GM12891 (cell line): Measurements from ENCODE around the gene FMN1.

Experiments
- PAX5 ChIP-seq: IDR thresholded peaks from 2 replicates; pipeline ENCODE4 v1.6.1; 2011; ENCODE audit warnings: low read length, moderate library complexity, mild to moderate bottlenecking; ENCODE audit not compliant: insufficient read depth, severe bottlenecking
- POLR2A ChIP-seq: IDR thresholded peaks from 2 replicates; pipeline ENCODE4 v1.6.1; 2011; ENCODE audit warnings: low read depth, low read length, control low read depth
- POLR2AphosphoS5 ChIP-seq: IDR thresholded peaks from 2 replicates; pipeline ENCODE4 v1.6.1; 2011; ENCODE audit warnings: low read depth, low read length, control low read depth
- POU2F2 ChIP-seq: IDR thresholded peaks from 2 replicates; pipeline ENCODE4 v1.6.1; 2011; ENCODE audit warnings: low read depth, mild to moderate bottlenecking, control low read depth, low read length, moderate library complexity
- SPI1 ChIP-seq: IDR thresholded peaks from 2 replicates; pipeline ENCODE4 v1.6.1; 2011; ENCODE audit warnings: low read depth, low read length, control low read depth
- TAF1 ChIP-seq: IDR thresholded peaks from 2 replicates; pipeline ENCODE4 v1.6.1; 2011; ENCODE audit warnings: low read depth, low read length, control low read depth

DNA sequence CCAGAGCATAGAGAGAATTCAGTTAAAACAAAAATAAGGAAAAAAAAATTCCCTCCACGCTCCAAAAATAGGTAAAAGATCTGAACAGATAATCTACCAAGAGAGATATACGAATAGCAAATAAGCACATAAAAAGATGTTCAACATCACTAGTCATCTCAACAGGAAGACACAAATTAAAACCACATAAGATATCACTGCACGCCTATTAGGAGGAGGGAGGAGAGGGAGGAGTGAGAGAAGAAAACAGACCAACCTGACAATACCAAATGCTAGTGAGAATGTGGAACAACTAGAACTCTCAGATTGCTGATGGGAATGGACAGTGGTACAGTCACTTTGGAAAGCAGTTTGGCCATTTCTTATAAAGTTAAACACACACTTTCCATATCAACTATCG, 212.5 kb downstream of the FMN1 start:
- no peak for TF ChIP-seq POLR2A
- no peak for TF ChIP-seq TAF1
- TF ChIP-seq POLR2AphosphoS5: no peak
- TF ChIP-seq SPI1: no peak
- no peak for TF ChIP-seq PAX5
- TF ChIP-seq POU2F2: no peak
